A549 treated with Hydrocortisone at 1 μM for 4 hours (cell line): ENCODE measurements around the gene ADPGK. TPM values are rescaled to one million over a fixed set of nuclear protein-coding genes. Genes with fewer than 3 reads are reported as not detected.

Experiments
- total RNA-seq: library from RNA; stranded (reverse); fragments of 200-300 nt; extraction: Qiagen RNA extraction; gene quantifications from 5 replicates; pipeline ENCODE4 v1.2.3, GENCODE V29; 2022

Gene ADPGK
- total RNA-seq: 73.2 to 80.6 TPM (median 77.1 TPM) in 5 replicates

GRCh38 chr15:72783640-72784455, at the start of gene ADPGK:
ADPGK (minus strand) TSS chr15:72783758; CDS start chr15:72783691, 67 bp downstream.

Other genes starting within 250 kb of the ADPGK start
- gene GOLGA6B, start 129.1 kb downstream of the ADPGK start, total RNA-seq: 0.06 to 0.09 TPM in 2 of 5 replicates, not detected in the others
- gene HIGD2B, start 97.6 kb downstream of the ADPGK start, total RNA-seq: not detected in 5 replicates
- 16.1 to 21.6 TPM (median 16.7 TPM) in 5 replicates for gene BBS4, start 97.6 kb downstream of the ADPGK start, total RNA-seq